HG03378 (cell line): Measurements from ENCODE around the gene DMD.

ENCODE experiments used
- ATAC-seq: cut with Tn5 transposase; IDR thresholded peaks from one replicate; pipeline ENCODE4 v1.9.1; 2021; ENCODE audit warnings: mild to moderate bottlenecking, moderate library complexity; ENCODE audit not compliant: unreplicated experiment

DMD gene

DNA sequence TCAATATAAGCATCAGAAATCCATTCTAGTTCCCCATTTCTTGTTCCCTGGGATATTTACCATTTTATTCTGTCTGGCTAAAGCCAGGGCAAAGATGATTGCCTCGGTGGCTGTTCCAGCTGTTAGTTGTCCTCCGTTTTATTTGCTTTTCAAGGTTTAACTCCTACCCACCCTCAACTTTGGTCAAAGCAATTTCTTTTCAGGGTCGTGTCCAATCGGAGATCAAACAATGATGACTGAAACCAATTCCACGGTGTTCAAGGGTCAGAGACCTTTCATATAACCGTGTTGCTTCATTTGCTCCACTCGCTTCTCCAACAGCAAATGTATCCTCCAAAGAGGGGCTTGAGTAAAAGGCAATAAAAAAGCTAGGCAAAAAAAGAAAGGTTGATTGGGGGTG is 1946.0 kb downstream of the DMD start:
- no peak for ATAC-seq

DNA sequence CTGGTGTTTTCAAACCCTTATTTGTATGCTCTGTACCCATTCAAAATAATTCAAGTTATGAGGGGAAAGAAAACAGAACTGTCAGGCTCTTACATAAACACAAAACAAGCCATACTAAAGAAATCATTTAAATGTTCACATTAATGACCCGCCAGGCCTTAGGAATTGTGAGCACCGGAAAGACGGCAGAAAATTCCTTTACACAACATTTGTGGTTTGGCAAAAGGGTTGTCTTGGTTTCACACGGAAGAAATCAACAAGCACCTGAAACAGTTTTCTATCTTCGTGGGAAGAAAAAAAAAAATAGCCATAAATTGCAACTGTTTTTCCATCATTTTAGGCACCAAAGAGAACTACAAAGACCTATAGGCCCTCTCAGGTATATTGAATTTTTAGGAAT is 1951.0 kb downstream of the DMD start:
- ATAC-seq, result no peak

DNA sequence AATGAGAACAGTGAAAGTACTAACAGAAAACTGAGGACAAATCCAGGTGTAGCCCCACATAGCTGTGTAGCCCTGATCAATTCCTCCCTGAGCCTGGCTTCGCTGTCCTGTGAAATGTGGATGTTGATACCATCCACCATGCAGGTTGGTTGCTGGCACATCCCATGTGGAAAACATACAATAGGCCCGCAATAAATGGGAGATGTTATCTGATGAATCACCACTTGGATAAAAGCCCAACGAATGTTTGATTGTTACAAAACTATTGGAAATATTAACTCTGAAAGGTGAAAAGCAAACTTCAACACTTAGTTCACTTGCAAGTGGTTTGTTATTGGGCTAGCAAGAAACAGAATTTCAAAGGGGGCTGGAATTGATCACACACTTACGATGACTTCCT is 1953.2 kb downstream of the DMD start:
- ATAC-seq, result no peak

DNA sequence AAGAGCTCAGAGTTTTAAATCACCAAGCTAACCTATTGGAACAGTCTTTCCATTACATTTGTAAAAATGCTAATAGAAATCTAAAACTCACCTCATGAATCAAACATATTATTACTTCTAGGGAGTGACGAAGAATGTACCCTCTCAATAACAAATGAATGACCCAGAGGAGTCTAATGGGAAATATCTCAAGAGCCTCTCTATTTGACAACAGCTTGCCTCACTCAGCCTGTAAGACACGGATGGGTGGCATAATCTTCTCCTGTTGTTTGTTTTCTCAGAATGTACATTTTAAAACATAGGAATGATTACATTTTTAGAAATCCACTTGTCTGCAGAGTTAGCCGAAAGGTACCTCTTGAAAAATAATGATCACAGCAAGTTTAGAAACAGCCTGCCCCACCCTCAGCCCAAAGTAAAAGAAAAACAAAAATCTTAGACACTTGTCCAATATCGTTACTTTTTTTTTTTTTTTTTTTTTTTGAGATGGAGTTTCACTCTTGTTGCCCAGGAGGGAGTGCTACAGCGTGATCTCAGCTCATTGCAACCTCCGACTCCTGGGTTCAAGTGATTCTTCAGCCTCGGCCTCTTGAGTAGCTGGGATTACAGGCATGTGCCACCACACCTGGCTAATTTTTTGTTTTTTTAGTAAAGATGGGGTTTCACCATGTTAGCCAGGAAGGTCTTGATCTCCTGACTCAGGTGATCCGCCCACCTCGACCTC is 1955.9 kb downstream of the DMD start:
- no peak for ATAC-seq

DNA sequence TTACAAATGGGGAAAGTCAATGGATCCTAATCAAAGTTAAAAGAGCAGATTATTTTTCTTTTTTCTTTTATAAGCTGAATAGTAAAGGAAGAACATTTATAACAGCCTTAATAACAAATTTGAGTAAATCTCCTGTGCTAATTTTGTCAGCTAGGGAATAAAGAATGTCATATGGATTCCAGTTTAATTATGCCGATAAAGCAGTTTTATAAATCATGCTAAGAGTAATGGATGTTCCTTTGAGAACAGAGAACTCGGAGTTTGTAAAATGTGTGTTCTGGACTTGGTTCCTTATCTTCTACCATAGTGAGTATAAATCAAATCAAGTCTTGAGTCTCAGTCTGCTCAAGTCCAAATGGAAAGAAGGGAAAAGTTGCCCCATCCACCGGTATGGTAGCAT is 1959.2 kb downstream of the DMD start:
- no peak for ATAC-seq

DNA sequence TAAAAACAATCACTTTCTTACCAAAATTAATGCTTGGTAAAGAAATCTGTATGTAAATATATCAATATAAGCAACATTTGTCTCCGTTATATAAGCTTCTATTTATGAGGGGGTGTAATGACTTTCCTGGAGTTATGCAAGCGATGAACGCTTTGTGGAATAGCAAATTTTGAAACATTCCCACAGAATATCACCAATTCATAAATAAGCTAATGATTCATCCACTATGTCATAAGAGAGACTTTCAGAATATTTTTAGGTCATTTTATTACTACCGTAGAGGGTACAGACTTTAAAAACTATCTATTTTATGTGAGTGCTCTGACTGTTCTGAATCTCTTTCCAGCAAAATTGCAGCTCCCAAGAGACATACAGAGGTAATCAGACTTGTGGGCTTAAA is 1960.0 kb downstream of the DMD start:
- no peak for ATAC-seq

DNA sequence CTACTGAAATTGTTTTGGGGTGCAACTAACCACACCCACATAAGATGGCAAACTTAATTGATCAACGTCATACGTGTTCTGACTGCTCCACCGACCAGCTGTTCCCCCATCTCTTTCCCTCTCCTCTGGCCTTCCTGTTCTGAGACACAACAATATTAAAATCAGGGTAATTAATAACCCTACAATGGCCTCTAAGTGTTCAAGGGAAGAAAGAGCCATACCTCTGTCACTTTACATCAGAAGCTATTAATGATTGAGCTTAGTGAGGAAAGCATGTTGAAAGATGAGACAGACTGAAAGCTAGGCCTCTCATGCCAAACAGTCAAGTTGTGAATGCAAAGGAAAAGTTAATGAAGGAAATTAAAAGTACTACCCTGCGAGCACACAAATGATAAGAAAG is 1965.6 kb downstream of the DMD start:
- ATAC-seq, result peak; percentile 90

DNA sequence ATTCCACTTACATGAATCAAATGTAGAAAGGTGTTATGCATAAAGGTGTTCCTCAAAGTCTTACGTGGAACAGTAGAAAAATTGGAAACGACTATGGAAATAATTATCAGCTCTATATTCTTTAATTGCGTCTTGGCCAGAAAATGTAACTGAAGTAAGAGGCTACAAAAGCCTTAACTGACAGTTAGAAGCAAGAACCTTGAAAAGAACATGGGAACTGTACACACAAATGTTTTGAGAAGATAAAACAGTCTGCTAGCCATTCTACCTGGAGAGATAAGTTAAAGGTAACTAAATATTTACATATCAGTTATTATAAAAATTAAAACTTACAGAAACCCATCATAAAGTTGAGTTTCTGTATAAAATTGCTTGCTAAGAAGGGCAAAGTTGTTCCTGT is 1967.5 kb downstream of the DMD start:
- ATAC-seq, result no peak

DNA sequence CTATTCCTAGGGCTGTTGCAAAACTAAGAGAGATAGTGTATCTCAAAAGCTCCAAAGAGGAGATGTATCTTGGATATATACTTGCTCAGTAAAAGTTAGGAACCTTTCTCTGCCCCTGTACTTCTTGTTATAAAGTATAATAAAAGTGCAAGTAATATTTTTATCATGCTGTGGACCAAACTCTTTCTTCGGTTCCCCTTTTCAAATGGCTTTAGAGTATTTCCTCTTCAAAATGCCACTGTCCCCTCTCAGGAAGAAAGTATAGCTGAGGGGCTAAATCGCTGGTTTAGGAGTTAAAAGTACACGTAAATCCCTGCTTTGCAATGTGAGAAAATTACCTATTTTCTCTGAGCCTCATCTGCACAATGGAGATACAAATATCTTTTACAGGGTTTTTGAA is 1970.4 kb downstream of the DMD start:
- ATAC-seq, result no peak

DNA sequence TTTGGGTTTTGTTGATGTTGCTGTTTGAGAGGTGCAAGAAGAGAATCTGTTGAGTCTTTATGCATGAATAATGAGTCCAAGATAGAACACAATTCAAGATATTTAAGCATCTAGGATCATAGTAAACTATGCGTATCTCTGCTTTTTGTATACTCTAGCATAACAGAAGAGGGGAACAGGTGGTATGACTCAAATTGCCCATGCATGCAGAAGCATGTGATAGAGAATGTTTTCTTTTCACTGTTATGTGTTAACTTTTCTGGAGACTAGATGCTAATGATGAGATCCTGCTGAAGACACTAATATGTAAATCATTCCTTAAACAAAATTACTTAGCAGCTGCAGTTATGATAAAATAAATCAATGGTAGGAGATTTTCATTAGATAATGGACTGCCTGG is 1974.2 kb downstream of the DMD start:
- peak; percentile 58 for ATAC-seq

DNA sequence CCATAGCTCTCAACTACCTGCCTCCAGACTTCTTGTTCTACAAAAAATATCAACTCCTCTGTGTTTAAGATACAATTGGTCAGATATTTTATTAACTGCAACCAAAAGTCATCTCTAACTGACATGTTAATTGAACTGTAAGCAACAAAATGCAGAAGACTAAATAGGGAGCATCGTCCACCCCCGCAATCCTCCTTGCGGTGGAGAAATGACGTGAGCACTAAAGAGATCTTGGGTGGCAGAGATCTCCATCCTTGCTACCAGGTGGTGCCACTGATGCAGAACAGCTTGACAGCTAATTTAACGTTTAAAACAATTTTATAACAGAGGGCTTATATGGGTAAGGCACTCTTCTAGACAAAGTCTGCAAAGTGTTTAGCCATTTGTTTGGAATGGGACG is 1975.1 kb downstream of the DMD start:
- peak; percentile 59 for ATAC-seq

DNA sequence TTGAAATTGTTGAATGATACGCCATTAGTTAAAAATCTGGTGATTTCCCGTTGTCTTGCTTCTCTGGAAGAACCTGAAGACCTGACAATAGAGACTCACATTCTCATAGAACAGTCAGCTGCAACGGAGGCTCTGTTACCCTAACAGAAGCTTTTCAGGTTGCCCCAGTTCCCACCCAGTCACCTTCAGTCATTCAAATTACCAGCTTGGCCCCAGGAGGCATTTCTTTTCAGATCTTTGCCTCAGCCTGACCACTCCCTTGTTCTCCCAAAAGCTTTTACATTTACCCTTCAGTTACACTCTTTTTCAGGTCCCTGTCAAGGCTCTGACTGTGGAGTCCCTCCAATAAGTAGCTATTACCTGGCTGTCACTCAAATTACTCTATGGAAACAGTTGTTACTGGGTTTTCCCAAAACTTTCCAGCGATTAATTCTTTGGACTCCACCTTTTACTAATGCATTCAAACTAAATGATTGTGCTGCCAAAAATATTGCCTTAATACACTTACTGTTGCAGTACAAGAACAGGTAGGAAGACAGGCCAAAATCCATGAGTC is 1977.3 kb downstream of the DMD start:
- ATAC-seq, result no peak

DNA sequence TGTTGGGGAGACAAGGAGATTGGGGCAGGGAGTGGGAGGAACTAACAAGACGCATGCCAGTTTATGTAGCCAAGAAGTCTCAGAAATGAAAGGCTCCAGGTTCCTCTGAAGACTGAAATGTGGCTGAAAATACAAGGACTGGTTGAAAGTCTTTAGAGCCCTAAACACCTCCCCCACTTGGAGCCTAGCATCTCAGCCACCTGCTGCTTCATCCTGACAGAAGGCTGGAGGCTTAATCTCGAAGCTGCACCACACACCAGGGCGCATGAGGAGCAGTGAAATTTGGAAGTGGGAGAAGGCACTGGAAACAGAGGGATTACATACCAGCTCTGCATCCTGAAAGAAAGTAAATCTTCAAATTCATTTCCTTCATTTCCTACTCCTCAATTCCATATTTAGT is 1978.8 kb downstream of the DMD start:
- ATAC-seq, result no peak

DNA sequence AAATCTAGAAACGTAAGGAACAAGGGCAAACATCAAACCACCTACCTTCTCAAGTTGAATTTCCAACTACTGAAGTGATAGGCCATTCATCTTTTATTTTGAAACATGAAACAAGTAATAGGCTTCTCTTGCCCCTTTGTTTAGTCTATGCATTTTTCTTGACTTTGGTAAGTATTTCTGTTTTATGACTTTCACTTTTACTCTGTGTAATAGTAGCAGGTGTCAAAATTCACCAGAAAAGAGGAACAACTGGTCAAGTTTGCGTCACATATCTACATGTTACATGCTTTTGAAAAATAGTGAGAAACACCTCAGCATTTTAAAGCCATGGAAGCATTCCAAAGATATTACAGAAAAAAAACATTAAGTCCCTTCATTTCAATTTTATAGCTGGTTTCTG is 1982.4 kb downstream of the DMD start:
- ATAC-seq, result peak; percentile 97

DNA sequence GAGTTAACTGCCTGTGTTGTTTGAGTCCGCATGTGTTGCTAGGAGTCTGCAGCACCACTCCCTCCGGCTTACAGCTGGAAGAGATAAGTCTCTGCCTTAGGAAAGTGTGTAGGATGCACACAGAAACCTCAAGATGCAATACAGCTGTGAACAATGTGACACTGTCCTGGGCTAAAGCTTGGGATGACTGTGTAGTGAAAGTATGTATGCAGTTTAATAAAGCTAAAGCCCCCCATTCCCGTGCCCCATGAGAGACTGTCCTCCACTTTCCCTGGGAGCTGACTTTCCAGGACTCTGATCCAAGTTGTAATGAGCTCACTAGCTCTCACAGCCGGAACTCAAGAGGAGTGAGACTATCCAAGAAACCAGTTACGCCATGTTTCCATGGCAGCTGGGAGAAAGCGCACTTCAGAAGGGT is 1982.9 kb downstream of the DMD start:
- ATAC-seq, result no peak

DNA sequence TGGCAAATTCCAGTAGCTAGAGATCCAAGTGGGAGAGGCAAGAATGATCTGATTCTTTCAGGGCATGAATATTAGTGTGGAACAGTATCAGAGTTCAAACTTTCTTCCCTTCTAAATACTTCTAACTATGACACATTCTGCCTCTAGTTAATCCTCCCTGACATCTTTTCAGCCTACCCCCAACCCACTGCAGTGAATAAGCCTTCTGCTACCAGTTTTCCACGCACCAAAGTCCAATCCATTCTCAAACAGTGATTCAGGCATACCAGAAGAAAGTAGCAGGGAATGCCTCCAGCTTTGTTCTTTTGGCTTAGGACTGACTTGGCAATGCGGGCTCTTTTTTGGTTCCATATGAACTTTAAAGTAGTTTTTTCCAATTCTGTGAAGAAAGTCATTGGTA is 1984.1 kb downstream of the DMD start:
- no peak for ATAC-seq

DNA sequence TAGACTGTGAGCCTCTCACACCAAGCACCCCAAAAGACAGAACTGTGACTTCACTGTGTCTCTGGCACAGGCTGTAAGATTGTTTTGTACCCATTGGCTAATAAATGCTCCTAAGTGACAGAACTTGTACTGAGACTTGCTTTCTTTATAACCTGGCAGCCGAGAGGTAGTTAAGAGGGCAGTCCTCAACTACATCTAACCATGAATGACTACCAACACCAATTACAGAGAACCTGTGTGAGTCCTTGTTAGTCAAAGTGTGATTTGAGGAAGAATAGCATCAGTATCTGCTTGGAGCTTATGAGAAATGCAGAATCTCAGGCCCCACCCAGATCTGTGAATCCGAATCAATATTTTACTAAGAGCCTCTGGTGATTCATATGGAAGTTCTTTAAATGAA is 1985.5 kb downstream of the DMD start:
- ATAC-seq, result no peak

DNA sequence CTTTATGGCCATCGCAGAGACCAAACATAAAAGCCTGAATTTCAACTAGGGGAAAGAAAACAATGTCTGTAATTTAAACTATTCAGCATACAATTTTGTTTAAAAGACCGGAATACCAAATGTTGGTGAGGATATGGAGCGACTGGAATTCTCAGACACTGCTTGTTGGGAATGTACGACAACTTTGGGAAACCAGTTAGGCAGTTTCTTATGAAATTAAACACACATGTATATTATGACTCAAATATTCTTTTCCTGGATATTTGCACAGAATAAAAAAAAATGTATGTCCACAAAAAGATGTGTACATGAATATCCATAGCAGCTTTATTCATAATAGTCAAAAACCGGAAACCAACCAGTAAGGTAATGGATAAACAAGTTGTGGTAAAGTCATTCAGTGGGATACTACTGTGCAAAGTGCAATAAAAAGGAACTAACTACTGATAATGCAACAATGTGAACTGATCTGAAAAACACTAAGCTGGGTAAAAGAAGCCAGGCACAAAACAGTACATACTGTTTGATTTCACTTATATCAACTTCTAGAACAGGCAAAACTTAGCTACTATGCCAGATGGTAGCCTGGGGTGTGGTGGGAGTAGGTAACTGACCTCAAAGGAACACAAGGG is 1986.9 kb downstream of the DMD start:
- ATAC-seq, result no peak

DNA sequence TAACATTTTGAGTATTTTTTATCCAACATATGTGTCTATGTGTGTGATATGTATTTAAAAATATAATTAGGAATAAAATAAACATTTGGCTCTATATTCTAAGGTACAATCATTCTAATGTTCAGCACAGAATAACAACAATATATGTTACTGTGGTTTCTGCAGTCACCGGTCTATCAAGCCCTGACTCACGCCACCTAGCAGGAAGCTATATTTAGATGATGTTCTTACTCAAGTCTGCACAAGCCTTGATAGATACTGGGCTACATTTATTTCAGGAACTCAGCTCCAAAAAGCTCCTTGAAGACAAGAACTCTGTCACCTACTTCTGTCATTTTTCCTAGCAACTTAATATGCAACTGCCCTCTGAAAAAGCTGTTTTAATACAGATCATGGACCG is 1987.5 kb downstream of the DMD start:
- peak; percentile 89 for ATAC-seq

DNA sequence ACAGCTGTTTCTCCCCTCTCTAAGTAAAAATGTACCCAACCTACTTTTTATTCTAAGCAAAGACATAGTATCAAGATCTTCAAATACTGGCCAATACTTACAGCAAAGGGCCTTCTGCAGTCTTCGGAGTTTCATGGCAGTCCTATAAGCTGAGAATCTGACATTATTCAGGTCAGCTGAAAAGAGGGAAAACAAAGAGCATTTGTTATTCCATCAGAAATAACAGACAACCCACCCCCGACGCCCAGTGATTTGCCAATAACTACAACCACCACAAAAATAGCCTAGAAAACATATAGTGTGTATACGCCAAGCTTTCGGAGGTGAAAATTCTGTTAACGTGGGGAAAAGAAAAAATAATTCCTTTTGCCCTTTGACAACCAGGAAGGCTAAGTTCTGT is 1988.4 kb downstream of the DMD start:
- no peak for ATAC-seq

DNA sequence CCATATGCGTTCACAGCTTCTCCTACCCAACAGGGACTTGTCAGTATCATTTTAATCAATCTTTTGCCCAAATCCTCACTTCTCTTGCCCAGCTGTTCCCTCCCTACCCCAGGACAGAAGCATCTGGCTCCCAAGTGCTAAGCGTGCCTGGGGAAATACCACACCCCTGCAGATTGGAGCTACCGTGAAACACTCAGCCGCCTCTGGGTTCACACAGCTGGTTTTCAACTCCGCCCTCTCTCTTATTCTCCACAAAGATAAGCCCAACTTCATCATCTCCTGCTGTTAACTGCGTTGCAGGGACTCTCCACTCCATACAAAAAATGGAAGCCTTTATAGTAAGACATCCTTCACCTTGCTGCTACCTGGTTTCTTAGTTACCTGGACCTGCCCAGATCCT is 1992.2 kb downstream of the DMD start:
- no peak for ATAC-seq

DNA sequence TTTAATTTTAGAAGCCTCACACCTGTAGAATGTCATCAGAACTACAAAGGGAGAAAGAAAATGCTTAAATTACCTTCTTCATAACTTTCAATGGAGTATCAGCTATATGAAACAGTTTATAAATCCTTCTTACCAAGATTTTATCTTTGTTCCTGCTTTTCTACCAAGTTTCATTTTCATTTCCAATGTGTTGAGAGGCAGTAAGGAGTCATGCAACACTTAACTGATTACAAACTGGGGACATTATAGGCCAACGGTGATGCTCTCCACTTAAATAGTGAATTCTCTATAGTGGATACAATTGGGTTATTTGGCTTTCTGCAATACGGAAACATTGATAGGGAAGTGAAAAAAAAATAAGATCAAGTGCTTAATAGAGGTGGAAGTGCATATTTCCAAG is 1994.3 kb downstream of the DMD start:
- no peak for ATAC-seq
